ENCODE data around the gene VSIG1.

The VSIG1 gene

GRCh38 chrX:108064613-108065012 is 19.7 kb downstream of the VSIG1 start:
- no peak for DNase-seq (ENCODE audit: low read depth)

GRCh38 chrX:108068121-108068520 is 23.3 kb downstream of the VSIG1 start:
- no peak for DNase-seq (ENCODE audit: low read depth)

- DNase-seq (ENCODE audit: low read depth): no peak
Observed at GRCh38 chrX:108070891-108071290, 26.0 kb downstream of the VSIG1 start.

GRCh38 chrX:108071578-108071977 is 26.7 kb downstream of the VSIG1 start:
- DNase-seq (ENCODE audit: low read depth): no peak

GRCh38 chrX:108072746-108073145 is 27.9 kb downstream of the VSIG1 start:
- no peak for DNase-seq (ENCODE audit: low read depth)

GRCh38 chrX:108081110-108081509 is 36.2 kb downstream of the VSIG1 start:
- no peak for DNase-seq (ENCODE audit: low read depth)

- DNase-seq (ENCODE audit: low read depth): no peak
Observed at GRCh38 chrX:108087792-108088191, 42.9 kb downstream of the VSIG1 start.

GRCh38 chrX:108088511-108088910 is 43.6 kb downstream of the VSIG1 start:
- no peak for DNase-seq (ENCODE audit: low read depth)

GRCh38 chrX:108090491-108091263 is 45.8 kb downstream of the VSIG1 start:
- no peak for DNase-seq (ENCODE audit: low read depth)

- DNase-seq (ENCODE audit: low read depth): peak; percentile 81
Observed at GRCh38 chrX:108091264-108091877, 46.5 kb downstream of the VSIG1 start, which contains the start of the genes ATG4A and PSMD10. TSS of gene ATG4A (plus strand) at chrX:108091778. CDS start at chrX:108091827, 49 bp downstream. TSS of gene PSMD10 (minus strand) at chrX:108091542. CDS start at chrX:108091520, 22 bp downstream.

- no peak for DNase-seq (ENCODE audit: low read depth)
Observed at GRCh38 chrX:108091878-108092291, 47.0 kb downstream of the VSIG1 start.

- DNase-seq (ENCODE audit: low read depth): no peak
Observed at GRCh38 chrX:108097380-108097779, 52.5 kb downstream of the VSIG1 start.

GRCh38 chrX:108105473-108105872 is 60.6 kb downstream of the VSIG1 start:
- DNase-seq (ENCODE audit: low read depth): no peak

- DNase-seq (ENCODE audit: low read depth): no peak
Observed at GRCh38 chrX:108114541-108114940, 69.7 kb downstream of the VSIG1 start.

- DNase-seq (ENCODE audit: low read depth): no peak
Observed at GRCh38 chrX:108117988-108118387, 73.1 kb downstream of the VSIG1 start.

GRCh38 chrX:108121291-108121690 is 76.4 kb downstream of the VSIG1 start:
- DNase-seq (ENCODE audit: low read depth): no peak

- DNase-seq (ENCODE audit: low read depth): no peak
Observed at GRCh38 chrX:108122748-108123147, 77.9 kb downstream of the VSIG1 start.

GRCh38 chrX:108123591-108124366 is 78.9 kb downstream of the VSIG1 start:
- DNase-seq (ENCODE audit: low read depth): no peak

- DNase-seq (ENCODE audit: low read depth): no peak
Observed at GRCh38 chrX:108126661-108127060, 81.8 kb downstream of the VSIG1 start.

- DNase-seq (ENCODE audit: low read depth): no peak
Observed at GRCh38 chrX:108127152-108127551, 82.3 kb downstream of the VSIG1 start.
